ENCODE data around the gene PILRB. TPM values are rescaled to one million over a fixed set of nuclear protein-coding genes. Genes with fewer than 3 reads are reported as not detected.
"Not testable (repeated sequence)": the region's sequence is repeated elsewhere in the genome, so short reads cannot be mapped to it uniquely, and the experiment has no call there.

Gene PILRB
- total RNA-seq, 2 experiments from 2014 or later = 56.4 to 67.6 TPM

- H3K36me3 ChIP-seq (ENCODE audit: insufficient read depth, low read length) = peaks cover 39% of the 10 kb centered on the region
These were observed 5.2 kb downstream of the PILRB start for GRCh38 chr7:100363098-100363497.

GRCh38 chr7:100363797-100364196 is 5.9 kb downstream of the PILRB start:
- Mint-ChIP-seq H3K36me3 (ENCODE audit: low read depth) (peaks cover 68% of the 10 kb centered on the region), H3K4me1 (ENCODE audit: low read depth) (peaks cover 14% of the 10 kb centered on the region), H3K27ac (peak overlapping the region; percentile 47)
- DNase-seq; H3K9me3 ChIP-seq (ENCODE audit: control insufficient read depth in 1 of 2, insufficient read depth in 1 of 2, low read length in 2 of 2); intact Hi-C loops (cut with DNase I, micrococcal nuclease); ATAC-seq (ENCODE audit: poor library complexity); CTCF ChIA-PET; H3K4me3 Mint-ChIP-seq; H3K27me3 Mint-ChIP-seq; H3K4me3 ChIP-seq (ENCODE audit: low read length); H3K27me3 ChIP-seq (ENCODE audit: control insufficient read depth in 1 of 2, insufficient read depth in 2 of 2, low read length in 2 of 2); H3K9me3 Mint-ChIP-seq; POLR2A ChIA-PET; H3K27ac ChIP-seq (ENCODE audit: low read depth in 1 of 2, low read length in 2 of 2): not testable (repeated sequence)
- peaks cover 18% of the 10 kb centered on the region for H3K4me1 ChIP-seq (ENCODE audit: insufficient read depth, low read length)
- H3K36me3 ChIP-seq (ENCODE audit: insufficient read depth, low read length) = peaks cover 32% of the 10 kb centered on the region

More at GRCh38 chr7:100363098-100363497, 5.2 kb downstream of the PILRB start:
- H3K9me3 Mint-ChIP-seq = no peaks in the 10 kb centered on the region
- no peaks in the 10 kb centered on the region for H3K27me3 ChIP-seq (ENCODE audit: control insufficient read depth in 1 of 2, insufficient read depth in 2 of 2, low read length in 2 of 2)
- H3K36me3 Mint-ChIP-seq (ENCODE audit: low read depth) = peaks cover 72% of the 10 kb centered on the region
- no peak for DNase-seq
- no peak overlapping the region for H3K27ac ChIP-seq (ENCODE audit: low read depth in 1 of 2, low read length in 2 of 2)
- intact Hi-C loops (cut with DNase I, micrococcal nuclease) = no loop called here
- H3K4me3 ChIP-seq (ENCODE audit: low read length) = no peak overlapping the region
- TF ChIP-seq CTCF (IDR thresholded peaks at IDR 0.05) = no peak
- POLR2A ChIA-PET = no interaction called here
- CTCF ChIA-PET = no interaction called here
- peaks cover 18% of the 10 kb centered on the region for H3K4me1 ChIP-seq (ENCODE audit: insufficient read depth, low read length)
- ATAC-seq (ENCODE audit: poor library complexity) = no peak
- H3K27me3 Mint-ChIP-seq = no peaks in the 10 kb centered on the region
- H3K9me3 ChIP-seq (ENCODE audit: control insufficient read depth in 1 of 2, insufficient read depth in 1 of 2, low read length in 2 of 2) = no peaks in the 10 kb centered on the region
- H3K4me3 Mint-ChIP-seq = no peak overlapping the region
- H3K27ac Mint-ChIP-seq = peak overlapping the region; percentile 39
- peaks cover 9% of the 10 kb centered on the region for H3K4me1 Mint-ChIP-seq (ENCODE audit: low read depth)

GRCh38 chr7:100364480-100364879 is 6.6 kb downstream of the PILRB start:
- no peaks in the 10 kb centered on the region for H3K27me3 ChIP-seq (ENCODE audit: control insufficient read depth in 1 of 2, insufficient read depth in 2 of 2, low read length in 2 of 2)
- peaks cover 25% of the 10 kb centered on the region for H3K36me3 ChIP-seq (ENCODE audit: insufficient read depth, low read length)
- H3K27me3 Mint-ChIP-seq = no peaks in the 10 kb centered on the region
- TF ChIP-seq CTCF (IDR thresholded peaks at IDR 0.05) = no peak
- H3K4me3 Mint-ChIP-seq = no peak overlapping the region
- no peak overlapping the region for H3K4me3 ChIP-seq (ENCODE audit: low read length)
- intact Hi-C loops (cut with DNase I, micrococcal nuclease) = no loop called here
- H3K27ac ChIP-seq (ENCODE audit: low read depth in 1 of 2, low read length in 2 of 2) = no peak overlapping the region
- H3K27ac Mint-ChIP-seq = peak overlapping the region; percentile 47
- ChIA-PET POLR2A (no interaction called here), CTCF (no interaction called here)
- H3K36me3 Mint-ChIP-seq (ENCODE audit: low read depth) = peaks cover 62% of the 10 kb centered on the region
- no peaks in the 10 kb centered on the region for H3K9me3 Mint-ChIP-seq
- ATAC-seq (ENCODE audit: poor library complexity) = no peak
- H3K9me3 ChIP-seq (ENCODE audit: control insufficient read depth in 1 of 2, insufficient read depth in 1 of 2, low read length in 2 of 2) = no peaks in the 10 kb centered on the region
- H3K4me1 ChIP-seq (ENCODE audit: insufficient read depth, low read length) = peaks cover 18% of the 10 kb centered on the region
- peaks cover 17% of the 10 kb centered on the region for H3K4me1 Mint-ChIP-seq (ENCODE audit: low read depth)
- no peak for DNase-seq

- ATAC-seq (ENCODE audit: poor library complexity); H3K27ac ChIP-seq (ENCODE audit: low read depth in 1 of 2, low read length in 2 of 2); H3K4me3 ChIP-seq (ENCODE audit: low read length); H3K27me3 ChIP-seq (ENCODE audit: control insufficient read depth in 1 of 2, insufficient read depth in 2 of 2, low read length in 2 of 2); POLR2A ChIA-PET; H3K9me3 Mint-ChIP-seq; H3K27me3 Mint-ChIP-seq; intact Hi-C loops (cut with DNase I, micrococcal nuclease); DNase-seq; H3K4me3 Mint-ChIP-seq; H3K9me3 ChIP-seq (ENCODE audit: control insufficient read depth in 1 of 2, insufficient read depth in 1 of 2, low read length in 2 of 2): not testable (repeated sequence)
- Mint-ChIP-seq H3K36me3 (ENCODE audit: low read depth) (peaks cover 50% of the 10 kb centered on the region), H3K27ac (peak overlapping the region; percentile 66), H3K4me1 (ENCODE audit: low read depth) (peaks cover 17% of the 10 kb centered on the region)
- Histone ChIP-seq H3K4me1 (ENCODE audit: insufficient read depth, low read length) (peaks cover 18% of the 10 kb centered on the region), H3K36me3 (ENCODE audit: insufficient read depth, low read length) (peaks cover 14% of the 10 kb centered on the region)
- CTCF ChIA-PET = interaction anchor here (0.7 kb wide), 1 partner anchor 22 kb away, joined by 3 read pairs; no protein-coding TSS in a partner anchor
These were observed 8.1 kb downstream of the PILRB start for GRCh38 chr7:100365998-100366367.

All from CD4-positive, alpha-beta T cell (primary cell).